Fibroblast of skin of scalp (primary cell): ENCODE results near the gene LRRC63.
"Not testable (repeated sequence)": the region's sequence is repeated elsewhere in the genome, so short reads cannot be mapped to it uniquely, and the experiment has no call there.

Experiments used
- DNase-seq: peaks from one replicate; pipeline ENCODE4 v3.0.0-alpha.2; 2013

Gene LRRC63

DNA sequence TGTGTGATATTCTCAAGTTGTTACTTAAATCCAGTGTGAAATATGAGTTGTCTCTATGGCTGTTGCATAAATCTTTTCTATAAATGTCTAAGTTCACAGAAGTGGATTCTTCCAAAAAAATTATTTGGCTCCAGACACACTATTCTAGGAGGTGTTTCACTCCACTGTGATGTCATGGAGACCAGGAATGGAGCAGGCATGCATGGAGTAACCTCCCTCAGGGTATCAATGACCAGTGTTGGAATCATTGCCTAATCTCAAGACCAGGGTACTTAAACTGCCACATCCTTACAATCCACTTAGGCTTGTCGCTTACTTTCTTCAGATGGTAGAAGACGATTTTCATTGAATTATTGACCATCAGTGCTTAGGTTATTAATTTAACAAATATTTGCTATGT lies 55.4 kb downstream of the LRRC63 start:
- DNase-seq = no peak

- no peak for DNase-seq
These were observed 58.7 kb downstream of the LRRC63 start for GRCh38 chr13:46270416-46270815.

DNA sequence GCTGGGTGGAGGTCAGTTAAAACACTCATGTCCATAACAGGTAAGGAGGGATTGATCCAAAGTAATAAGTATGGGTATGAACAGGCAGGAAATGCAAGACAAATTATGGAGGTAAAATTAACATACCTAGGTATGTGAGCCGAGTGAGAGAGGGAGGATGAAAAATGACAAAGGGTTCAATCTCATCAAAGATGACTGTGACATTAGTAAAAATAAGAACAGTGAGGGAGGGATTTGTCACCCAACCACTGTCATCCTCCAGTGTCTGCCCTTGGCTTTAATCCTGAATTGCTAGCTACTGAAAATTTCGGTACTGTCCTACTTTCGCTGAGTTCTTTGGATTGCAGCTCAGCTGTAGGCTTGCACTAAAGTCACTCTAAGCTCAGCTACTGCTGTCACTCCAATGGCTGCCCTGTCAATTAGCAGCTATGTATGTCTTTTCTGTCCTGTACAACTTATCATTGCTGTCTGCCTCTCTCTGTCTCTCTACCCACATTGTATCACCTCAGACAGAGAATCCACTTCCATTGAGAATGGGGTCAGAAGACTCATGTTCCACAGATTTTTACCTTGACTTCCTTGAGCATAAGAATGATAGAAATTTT lies 62.5 kb downstream of the LRRC63 start:
- no peak for DNase-seq

GRCh38 chr13:46278474-46278873 lies 66.7 kb downstream of the LRRC63 start:
- no peak for DNase-seq

GRCh38 chr13:46281779-46282178 lies 70.1 kb downstream of the LRRC63 start:
- no peak for DNase-seq

DNA sequence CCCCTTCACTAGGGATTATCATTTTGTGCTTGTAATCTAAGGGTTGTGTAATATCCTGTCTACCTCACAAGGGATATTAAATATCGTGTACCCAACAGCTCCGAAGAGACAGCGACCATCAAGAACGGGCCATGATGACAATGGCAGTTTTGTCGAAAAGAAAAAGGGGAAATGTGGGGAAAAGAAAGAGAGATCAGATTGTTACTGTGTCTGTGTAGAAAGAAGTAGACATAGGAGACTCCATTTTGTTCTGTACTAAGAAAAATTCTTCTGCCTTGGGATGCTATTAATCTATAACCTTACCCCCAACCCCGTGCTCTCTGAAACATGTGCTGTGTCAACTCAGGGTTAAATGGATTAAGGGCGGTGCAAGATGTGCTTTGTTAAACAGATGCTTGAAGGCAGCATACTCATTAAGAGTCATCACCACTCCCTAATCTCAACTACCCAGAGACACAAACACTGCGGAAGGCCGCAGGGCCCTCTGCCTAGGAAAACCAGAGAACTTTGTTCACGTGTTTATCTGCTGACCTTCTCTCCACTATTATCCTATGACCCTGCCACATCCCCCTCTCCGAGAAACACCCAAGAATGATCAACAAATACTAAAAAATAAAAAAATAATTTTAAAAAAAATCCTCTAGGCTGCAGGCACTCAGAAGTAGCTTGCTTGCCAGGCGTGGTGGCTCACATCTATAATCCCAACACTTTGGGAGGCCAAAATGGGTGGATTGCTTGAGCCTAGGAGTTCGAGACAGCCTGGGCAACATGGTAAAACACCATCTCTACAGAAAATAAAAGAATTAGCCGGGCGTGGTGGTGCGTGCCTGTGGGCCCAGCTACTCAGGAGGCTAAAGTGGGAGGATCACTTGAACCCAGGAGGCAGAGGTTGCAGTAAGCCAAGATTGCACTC lies 72.4 kb downstream of the LRRC63 start:
- DNase-seq = not testable (repeated sequence)

- no peak for DNase-seq
These were observed 75.2 kb downstream of the LRRC63 start for GRCh38 chr13:46286972-46287371.

GRCh38 chr13:46288570-46289259 lies 77.0 kb downstream of the LRRC63 start:
- peak; percentile 58 for DNase-seq

DNA sequence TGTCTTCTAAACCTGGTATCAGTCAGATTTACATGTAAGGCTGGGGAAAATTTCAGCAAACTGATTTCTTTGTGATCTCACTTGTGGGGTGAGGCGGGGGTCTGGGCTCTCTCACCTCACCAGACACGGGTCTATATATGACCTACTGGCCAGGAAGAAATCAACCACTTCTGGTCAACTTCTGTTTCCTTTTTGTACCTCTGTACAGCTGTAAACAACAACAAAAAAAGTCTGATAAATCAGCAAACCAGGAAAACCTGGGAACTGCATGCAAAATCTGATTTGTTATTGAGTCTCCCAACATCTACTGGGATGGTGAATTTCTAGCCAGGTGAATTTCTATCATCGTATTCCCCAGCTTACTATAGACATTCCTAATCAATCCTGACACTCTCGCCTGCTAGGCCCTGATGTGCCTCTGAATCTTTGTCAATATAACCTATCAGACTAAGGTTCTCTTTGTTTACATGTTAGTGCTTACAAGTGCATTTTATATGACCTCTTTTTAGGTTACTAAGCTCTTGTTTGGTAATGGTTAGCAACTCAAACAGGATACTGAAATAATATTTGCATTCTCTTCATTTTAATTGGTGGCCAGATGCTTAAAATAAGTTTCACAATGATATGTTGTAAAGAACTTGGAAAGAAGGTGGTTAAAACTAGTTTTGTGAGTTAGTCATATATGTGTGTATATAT lies 77.7 kb downstream of the LRRC63 start:
- DNase-seq = no peak

- no peak for DNase-seq
These were observed 78.7 kb downstream of the LRRC63 start for GRCh38 chr13:46290434-46290833.

GRCh38 chr13:46293436-46293835 lies 81.7 kb downstream of the LRRC63 start:
- DNase-seq = no peak

GRCh38 chr13:46295491-46296114 lies 83.9 kb downstream of the LRRC63 start:
- peak; percentile 66 for DNase-seq

- peak; percentile 98 for DNase-seq
These were observed 84.5 kb downstream of the LRRC63 start for GRCh38 chr13:46296115-46296822.

DNA sequence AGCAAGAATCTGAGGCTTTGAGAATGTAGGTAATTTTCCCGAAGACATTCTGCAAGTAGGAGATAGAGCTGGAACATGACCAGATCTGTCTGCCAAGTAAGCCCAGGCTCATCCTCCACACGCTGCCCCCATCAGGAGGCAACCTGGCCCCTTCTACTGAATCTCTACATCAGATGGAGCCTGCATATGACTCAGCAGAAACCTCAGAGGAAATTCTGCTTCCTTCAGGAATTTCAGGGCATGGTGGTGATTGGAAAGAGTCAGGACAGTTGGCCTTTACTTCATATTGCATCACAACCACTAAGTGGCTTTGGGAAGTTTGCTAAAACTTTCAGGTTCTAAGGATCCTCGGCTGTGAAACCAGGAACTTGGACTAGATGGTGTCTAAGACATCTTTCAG lies 85.2 kb downstream of the LRRC63 start:
- peak; percentile 98 for DNase-seq

- DNase-seq = peak; percentile 55
These were observed 85.7 kb downstream of the LRRC63 start for GRCh38 chr13:46297361-46297811.

DNA sequence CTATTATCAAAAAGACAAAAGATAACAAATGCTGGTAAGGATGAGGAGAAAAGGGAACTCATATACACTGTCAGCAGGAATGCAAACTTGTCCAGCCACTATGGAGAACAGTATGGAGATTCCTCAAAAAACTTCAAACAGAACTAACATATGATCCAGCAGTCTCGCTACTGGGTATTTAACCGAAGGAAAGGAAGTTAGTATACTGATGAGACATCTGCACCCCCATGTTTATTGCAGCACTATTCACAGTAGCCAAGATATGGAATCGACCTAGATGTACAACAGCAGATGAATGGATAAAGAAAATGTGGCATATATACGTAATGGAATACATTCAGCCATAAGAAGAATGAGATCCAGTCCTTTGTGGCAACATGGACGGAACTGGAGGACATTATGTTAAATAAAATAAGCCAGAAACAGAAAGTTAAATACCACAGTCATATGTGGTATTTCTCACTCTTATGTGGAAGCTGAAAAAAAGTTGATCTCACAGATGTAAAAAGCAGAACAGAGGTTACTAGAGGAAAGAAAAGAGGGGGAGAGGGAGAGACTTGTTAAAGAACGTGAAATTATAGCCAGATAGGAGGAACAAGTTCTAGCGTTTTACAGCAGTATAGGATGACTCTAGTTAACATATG lies 92.1 kb downstream of the LRRC63 start:
- no peak for DNase-seq

DNA sequence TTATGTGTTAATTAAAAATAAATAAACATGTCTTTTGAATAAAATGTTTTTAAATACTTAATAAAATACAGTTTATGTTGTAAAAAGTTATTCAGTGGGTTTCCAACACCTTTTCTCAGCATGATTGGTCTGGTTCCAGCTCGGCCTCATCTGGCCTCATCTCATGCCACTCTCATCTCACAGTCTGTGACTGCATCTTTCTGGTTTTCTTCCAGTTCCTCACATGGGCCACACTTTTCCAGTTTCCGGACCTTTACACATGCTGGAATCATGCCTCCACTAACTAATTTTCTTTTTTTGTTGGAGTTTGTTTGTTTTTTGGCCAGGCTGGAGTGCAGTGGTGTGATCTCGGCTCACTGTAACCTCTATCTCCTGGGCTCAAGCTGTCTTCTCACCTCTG lies 92.8 kb downstream of the LRRC63 start:
- no peak for DNase-seq

GRCh38 chr13:46307554-46307953 lies 95.8 kb downstream of the LRRC63 start:
- DNase-seq = peak; percentile 11

- DNase-seq = no peak
These were observed 98.3 kb downstream of the LRRC63 start for GRCh38 chr13:46310066-46310465.

DNA sequence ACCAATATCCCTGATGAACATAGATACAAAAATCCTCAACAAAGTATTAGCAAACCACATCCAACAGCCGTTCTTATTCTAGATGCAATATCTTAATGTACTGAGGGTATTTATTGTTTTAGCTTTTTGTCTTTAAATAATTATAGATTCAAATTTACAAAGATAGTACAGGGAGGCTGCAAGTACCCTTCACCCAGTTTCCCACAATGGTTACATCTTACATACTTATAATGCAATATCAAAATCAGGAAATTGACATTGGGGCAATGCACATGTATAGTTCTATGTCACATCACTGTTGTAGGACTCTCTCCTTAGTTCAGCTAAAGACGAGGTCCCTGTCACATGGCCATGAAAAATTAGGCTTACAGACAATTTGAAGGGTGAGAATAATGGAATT lies 99.5 kb downstream of the LRRC63 start:
- no peak for DNase-seq

GRCh38 chr13:46313024-46313423 lies 101.3 kb downstream of the LRRC63 start:
- DNase-seq = no peak
